RWPE1 (cell line): ENCODE results near the gene GLIS2.

Source experiments
- CTCF ChIA-PET: fragments of 350-600 bp; sonication (Branson Sonifier 250); formaldehyde crosslinking; extraction: SDS; loops from one replicate; lab custom pipeline; 2021; lab: Yijun Ruan, JAX
- POLR2A ChIA-PET: fragments of 400-600 bp; formaldehyde crosslinking; extraction: SDS; loops from one replicate; lab custom pipeline; 2020; ENCODE audit warnings: antibody characterized with exemption; ENCODE audit not compliant: low non-redundant PET; lab: Yijun Ruan, JAX
- DNase-seq: peaks from one replicate; pipeline ENCODE4 v3.0.0; 2012; ENCODE audit warnings: low spot score
- H3K27ac ChIP-seq: fragments of 450-650 bp; 2 replicates; pipeline ENCODE4 v1.5.1; 2017
- CTCF ChIP-seq: fragments of 450-650 bp; conservative IDR thresholded peaks from 2 replicates; pipeline ENCODE4 v1.5.1; 2017; ENCODE audit warnings: low read depth, mild to moderate bottlenecking

The GLIS2 gene

GRCh38 chr16:4364196-4365013 lies 48.5 kb downstream of the GLIS2 start:
- peak overlapping the region; percentile 12; the same call in 1 of the 2 replicates for H3K27ac ChIP-seq
- no peak for TF ChIP-seq CTCF
- ChIA-PET POLR2A (no interaction called here), CTCF (interaction anchor here (0.7 to 1.0 kb wide), 3 partner anchors 38 to 192 kb away, joined by 3 to 4 read pairs (median 3); partner anchors contain the start of gene C16orf96)
- DNase-seq: no peak

DNA sequence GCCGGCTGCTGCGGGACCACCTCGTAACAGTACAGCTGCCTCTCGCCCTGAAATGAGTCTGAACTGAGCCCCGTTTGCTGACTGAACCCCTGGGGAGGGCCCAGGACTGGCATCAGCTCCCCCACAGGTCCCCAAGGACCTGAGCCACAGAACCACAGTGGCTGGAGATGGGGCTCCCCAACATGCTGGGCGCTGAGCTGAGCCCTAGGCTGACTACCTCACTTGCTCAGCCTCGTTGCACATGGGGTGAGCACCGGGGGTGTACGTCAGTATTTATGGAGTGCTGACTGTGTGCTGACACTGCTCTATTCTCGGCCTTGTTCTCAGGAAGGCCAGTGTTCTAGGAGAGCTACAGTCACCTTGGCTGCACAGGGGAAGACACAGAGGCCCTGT lies 49.1 kb downstream of the GLIS2 start:
- ChIA-PET CTCF (interaction anchor here (0.7 to 1.0 kb wide), 2 partner anchors 37 to 191 kb away, joined by 3 read pairs; partner anchors contain the start of gene C16orf96), POLR2A (no interaction called here)

GRCh38 chr16:4365615-4366014 lies 49.7 kb downstream of the GLIS2 start:
- TF ChIP-seq CTCF: no peak
- CTCF ChIA-PET: interaction anchor here (1.0 kb wide), 1 partner anchor 37 kb away, joined by 3 read pairs; no protein-coding TSS in a partner anchor
- POLR2A ChIA-PET: no interaction called here
- peak overlapping the region; percentile 99; the same call in 1 of the 2 replicates for H3K27ac ChIP-seq
- DNase-seq: no peak

More for the DNA sequence above, 49.1 kb downstream of the GLIS2 start:
- DNase-seq: no peak
- no peak for TF ChIP-seq CTCF
- peak overlapping the region; percentile 12; the same call in 1 of the 2 replicates for H3K27ac ChIP-seq

- TF ChIP-seq CTCF: no peak
- POLR2A ChIA-PET: no interaction called here
- CTCF ChIA-PET: interaction anchor here (1.4 kb wide), 1 partner anchor 37 kb away, joined by 9 read pairs; no protein-coding TSS in a partner anchor
- no peak for DNase-seq
- 0 out of 2 replicates have a peak overlapping the region, but pooled peaks have one; percentile 99 for H3K27ac ChIP-seq
Measured at GRCh38 chr16:4366016-4366415, 50.1 kb downstream of the GLIS2 start.

GRCh38 chr16:4367393-4367856 lies 51.6 kb downstream of the GLIS2 start:
- peak overlapping the region; percentile 99 for H3K27ac ChIP-seq
- POLR2A ChIA-PET: no interaction called here
- no peak for DNase-seq
- CTCF ChIA-PET: interaction anchor here (1.4 kb wide), 1 partner anchor 35 kb away, joined by 9 read pairs; no protein-coding TSS in a partner anchor
- TF ChIP-seq CTCF: no peak

DNA sequence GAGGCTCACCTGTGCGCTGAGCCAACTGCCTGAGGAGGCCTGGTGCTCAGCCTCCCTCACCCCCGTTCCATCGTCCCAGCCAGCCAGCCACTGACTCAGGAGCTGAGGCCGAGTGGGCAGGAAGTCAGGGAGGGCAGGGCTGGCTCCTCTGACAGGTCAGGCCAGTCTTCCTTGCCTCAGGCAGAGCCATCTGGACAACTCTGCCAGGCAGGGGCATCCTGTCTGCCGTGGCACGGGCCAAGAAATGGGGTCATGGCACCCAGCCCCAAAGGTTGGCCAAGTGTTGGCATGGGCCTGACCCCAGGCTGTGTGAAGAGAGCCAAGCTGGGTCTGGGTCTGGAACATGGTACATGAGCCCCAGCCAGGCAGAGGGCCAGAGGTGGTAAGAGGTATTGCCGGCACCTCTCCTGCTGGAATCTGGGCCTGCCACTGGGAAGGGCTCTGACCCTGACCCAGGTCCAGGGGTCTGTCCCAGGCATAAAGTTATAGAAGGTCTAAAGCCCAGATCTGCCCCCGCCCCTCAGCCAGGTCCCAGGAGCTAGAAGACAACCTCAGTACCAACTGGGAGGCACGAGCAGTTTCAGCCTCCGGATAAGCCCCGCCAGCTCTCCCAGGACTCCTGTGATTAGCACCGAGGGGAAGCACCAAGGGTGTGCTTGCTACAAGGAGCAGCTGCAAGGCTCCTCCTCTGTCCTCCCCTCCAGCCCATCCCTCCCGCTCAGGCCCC lies 53.3 kb downstream of the GLIS2 start:
- no peak for TF ChIP-seq CTCF
- DNase-seq: peak; percentile 83
- ChIA-PET POLR2A (interaction anchor here (0.6 kb wide), 1 partner anchor 15 kb away, joined by 3 read pairs; no protein-coding TSS in a partner anchor), CTCF (interaction anchor here (0.5 to 2.8 kb wide), 5 partner anchors 10 to 33 kb away, joined by 3 to 13 read pairs (median 5); no protein-coding TSS in a partner anchor)
- peak overlapping the region; percentile 99 for H3K27ac ChIP-seq
